Measurements from ENCODE around the gene RERE. TPM values are rescaled to one million over a fixed set of nuclear protein-coding genes. Genes with fewer than 3 reads are reported as not detected.
"Not testable (repeated sequence)": the region's sequence is repeated elsewhere in the genome, so short reads cannot be mapped to it uniquely, and the experiment has no call there.

The RERE gene
- polyA plus RNA-seq, 4 donors: 142 to 184 (median 145) TPM

DNA sequence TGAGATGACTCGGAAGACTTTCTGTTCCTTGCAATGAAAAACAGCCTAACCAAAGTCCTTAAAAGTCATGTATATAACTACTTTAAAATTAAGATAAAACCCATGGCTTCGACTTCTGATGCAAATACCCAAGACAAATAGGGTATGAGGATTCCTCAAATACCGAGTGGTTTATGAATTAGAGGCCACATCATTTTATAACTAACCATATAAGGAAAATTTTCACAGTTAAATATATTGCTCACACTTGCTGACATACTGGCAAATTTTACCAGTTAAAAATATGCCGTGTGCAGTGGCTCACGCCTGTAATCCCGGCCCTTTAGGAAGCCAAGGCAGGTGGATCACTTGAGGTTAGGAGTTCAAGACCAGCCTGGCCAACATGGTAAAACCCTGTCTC, 5.4 kb downstream of the RERE start:
- DNase-seq (ENCODE audit: low read depth in 4 of 4, low spot score in 3 of 4): no peak

DNA sequence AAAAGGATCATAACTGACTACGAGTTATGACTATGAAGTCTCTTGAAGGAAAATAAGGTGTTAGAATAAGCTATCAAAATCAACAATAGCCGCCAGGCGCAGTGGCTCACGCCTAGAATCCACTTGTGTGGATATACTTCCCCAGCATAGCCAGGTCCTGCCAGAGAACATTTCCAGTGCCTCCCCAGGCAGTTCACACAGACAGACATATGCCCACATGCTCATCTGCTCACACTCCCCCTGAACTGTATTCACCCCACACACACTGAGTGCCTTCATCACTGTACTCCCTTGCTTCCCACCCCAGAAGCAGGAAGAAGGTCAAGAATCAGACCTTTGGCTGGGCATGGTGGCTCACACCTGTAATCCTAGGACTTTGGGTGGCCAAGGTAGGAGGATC, 6.5 kb downstream of the RERE start:
- DNase-seq (ENCODE audit: low read depth in 4 of 4, low spot score in 3 of 4): no peak

DNA sequence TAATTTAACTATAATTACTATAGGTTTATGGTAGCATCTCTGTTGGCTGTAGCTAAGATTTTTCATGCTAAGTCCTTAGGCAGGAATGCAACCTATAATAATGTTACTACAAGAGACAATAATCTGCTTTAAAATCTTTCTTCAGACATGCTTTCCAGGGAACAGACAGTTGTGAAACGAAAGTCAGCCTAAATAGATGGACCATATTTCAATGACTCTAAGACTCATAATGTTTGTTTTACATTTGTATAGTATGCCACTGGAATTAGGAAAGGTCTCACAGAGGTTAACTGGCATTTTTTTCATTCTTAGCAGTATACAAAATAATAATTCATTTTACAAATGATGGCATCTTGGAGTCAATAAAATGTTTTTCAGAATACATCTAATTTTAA, 8.1 kb downstream of the RERE start:
- no peak for DNase-seq (ENCODE audit: low read depth in 4 of 4, low spot score in 3 of 4)

DNA sequence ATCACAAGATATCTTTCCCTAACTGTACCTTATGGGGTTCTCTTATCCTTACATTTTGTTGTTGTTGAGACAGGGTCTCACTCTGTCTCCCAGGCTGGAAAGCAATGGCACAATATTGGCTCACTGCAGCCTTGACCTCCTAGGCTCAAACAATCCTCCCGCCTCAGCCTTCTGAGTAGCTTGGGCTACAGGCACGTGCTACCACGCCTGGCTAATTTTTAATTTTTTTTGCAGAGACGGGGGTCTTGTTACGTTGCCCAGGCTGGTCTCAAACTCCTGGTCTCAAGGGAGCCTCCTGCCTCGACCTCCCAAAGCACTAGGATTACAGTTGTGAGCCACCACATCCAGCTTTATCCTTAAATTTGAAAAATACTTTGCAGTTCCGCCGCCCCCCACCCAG, 10.4 kb downstream of the RERE start:
- DNase-seq (ENCODE audit: low read depth in 4 of 4, low spot score in 3 of 4): no peak

DNA sequence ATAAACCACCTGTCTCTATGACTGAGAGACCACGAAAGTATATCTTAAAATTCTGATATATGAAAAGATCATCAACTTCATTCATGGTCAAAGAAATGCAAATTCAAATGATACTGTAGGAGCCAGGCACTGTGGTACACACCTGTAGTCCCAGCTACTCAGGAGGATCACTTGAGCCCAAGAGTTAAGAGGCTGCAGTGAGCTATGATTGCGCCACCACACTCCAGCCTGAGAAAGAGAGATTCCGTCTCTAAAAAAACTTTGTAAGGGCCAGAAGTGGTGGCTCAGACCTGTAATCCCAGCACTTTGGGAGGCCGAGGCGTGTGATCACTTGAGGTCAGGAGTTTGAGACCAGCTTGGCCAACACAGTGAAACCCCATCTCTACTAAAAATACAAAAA, 17.0 kb downstream of the RERE start:
- DNase-seq (ENCODE audit: low read depth in 4 of 4, low spot score in 3 of 4): no peak

DNA sequence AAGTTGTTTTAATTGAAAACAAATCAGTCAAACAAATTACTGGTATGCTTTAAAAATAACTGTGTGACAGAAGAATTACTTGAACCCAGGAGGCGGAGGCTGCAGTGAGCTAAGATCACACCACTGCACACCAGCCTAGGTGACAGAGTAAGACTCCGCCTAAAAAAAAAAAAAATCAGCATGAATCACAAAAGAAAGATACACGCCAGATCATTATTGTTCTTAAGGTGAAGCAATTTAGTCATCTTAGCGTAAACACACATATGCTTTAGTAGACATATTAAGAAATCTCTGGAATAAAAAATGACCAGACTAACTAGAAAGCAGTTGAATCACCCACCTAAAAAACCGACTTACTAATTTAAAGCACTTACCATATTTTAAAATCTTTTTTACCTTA, 20.2 kb downstream of the RERE start:
- no peak for DNase-seq (ENCODE audit: low read depth in 4 of 4, low spot score in 3 of 4)

DNA sequence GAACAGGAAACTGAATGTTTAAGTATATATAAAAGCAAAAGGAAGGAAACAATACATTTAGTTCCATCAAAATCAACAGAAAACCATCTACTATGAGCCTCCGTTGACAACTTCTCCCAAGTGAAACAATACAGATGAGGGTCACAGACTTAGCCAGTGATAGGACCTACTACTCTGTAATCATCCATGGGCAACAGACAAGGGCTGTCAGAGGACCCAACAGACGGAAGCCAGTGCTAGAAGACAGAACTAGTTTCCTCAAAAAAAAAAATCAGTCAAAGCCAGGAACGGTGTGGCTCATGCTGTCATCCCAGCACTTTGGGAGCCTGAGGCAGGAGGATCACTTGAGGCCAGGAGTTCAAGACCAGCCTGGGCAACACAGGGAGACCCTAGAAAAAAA, 20.6 kb downstream of the RERE start:
- no peak for DNase-seq (ENCODE audit: low read depth in 4 of 4, low spot score in 3 of 4)

DNA sequence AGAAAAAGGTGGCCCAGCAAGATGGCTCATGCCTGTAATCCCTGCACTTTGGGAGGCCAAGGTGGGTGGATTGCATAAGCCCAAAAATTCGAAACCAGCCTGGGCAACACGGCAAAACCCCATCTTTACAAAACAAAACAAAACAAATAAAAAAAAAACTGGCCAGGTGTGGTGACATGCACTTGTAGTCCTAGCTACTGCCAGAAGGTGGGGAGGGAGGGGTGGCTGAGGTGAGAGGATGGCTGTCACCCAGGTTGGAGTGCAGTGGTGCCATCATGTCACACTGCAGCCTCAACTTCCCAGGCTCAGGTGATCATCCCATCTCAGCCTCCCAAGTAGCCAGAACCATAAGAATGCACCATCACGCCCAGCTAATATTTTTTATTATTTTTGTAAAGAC, 22.8 kb downstream of the RERE start:
- DNase-seq (ENCODE audit: low read depth in 4 of 4, low spot score in 3 of 4): no peak

DNA sequence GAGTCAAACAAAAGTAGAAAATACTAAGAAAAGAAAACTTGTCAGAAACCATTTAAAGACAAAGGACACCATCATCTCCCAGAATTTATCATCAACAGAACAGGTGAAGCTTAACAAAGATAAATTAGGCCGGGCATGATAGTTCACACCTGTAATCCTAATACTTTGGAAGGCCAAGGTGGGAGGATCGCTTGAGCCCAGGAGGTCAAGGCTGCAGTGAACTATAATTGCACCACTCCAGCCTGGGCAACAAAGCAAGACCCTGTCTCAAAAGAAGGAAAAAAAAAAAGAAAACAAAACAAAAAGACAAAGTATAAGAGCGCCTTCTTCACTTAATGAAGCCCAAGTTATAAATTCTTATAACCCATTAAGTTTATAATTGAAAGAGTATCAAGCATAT, 25.6 kb downstream of the RERE start:
- no peak for DNase-seq (ENCODE audit: low read depth in 4 of 4, low spot score in 3 of 4)

DNA sequence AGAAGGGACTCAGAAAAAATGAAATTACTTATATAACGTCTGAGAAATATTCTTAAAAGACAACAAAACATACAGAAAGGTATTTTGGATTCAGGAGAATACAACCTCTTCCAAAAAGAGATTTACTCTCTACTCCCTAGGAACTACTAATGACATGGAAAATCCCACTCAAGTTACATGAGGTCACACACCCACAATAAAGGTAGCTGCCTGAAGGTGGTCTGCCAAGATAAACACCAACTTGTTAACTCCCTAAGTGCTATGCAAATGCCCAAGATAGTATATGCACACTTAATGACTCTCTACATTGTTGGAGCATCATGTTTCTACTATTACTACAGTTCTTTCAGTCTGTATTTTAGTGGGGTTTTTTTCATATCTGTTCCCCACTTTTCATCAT, 26.5 kb downstream of the RERE start:
- no peak for DNase-seq (ENCODE audit: low read depth in 4 of 4, low spot score in 3 of 4)

DNA sequence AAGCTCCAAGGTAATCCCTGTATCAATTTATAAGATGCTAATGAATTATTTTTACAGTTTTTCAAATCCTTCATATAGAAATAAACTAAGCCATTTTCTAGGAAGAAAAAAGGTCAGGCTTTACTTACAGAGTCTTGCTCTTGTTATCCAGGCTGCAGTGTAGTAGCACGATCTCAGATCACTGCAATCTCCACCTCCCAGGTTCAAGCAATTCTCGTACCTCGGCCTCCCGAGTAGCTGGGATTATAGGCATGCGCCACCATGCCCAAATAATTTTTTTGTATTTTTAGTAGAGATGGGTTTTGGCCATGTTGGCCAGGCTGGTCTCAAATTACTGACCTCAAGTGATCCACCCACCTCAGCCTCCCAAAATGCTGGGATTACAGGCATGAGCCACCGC, 27.0 kb downstream of the RERE start:
- no peak for DNase-seq (ENCODE audit: low read depth in 4 of 4, low spot score in 3 of 4)

DNA sequence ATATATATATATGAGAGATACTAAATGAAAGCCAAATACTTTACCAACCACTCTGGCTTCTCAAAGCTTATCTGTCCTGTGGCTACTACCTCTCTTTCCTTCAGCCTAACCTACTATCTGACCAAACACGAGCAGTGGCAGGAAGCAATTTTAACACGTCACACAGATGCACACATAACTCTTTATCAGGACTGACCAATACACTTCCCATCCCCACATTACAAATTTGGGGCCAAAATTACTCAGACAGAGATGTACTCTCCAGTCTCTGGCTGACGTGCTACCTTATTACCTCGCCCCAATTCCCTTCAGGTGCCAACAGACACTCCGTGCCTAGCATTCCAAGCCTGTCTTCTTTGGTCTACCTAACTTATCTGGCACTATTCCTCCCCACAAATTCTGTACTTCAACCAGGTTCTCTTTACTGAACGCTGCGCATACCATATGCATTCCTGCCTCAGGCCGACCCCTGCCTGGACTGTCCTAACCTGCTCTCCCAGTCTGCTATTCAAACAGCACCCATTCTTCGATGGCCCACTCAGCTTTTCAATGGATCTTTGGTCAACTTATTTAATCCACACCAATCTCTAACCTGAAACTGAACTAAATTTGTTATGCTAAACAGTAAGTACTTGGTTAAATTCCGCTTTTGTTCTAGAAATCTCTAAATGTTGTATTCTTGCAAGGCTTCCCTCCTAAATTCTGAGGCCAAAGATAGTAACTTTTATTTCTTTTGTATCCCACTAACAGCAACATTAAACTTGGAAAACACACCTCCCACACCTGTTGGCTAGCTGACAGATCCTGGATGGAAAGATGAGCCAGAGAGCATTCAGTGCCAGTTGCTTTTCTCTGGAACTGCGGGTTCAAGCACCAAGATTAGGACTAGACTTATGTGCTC, 27.9 kb downstream of the RERE start:
- no peak for DNase-seq (ENCODE audit: low read depth in 4 of 4, low spot score in 3 of 4)

DNA sequence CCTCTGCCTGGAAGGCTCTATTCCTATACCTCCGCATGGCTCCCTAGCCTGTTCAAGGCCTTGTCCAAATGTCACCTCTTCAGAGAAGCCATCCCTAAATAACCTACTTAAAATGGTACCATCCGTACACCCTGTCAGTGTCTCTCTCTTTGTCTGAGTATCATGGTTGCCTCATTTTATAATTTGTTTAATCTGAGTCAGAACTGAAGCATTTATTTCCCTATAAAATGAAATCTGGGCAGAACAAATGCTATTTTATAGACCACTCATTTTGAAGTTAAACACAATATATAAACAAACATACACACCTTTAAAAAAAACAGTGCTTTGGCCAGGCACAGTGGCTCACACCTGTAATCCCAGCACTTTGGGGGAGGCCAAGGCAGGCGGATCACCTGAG, 30.2 kb downstream of the RERE start:
- no peak for DNase-seq (ENCODE audit: low read depth in 4 of 4, low spot score in 3 of 4)

DNA sequence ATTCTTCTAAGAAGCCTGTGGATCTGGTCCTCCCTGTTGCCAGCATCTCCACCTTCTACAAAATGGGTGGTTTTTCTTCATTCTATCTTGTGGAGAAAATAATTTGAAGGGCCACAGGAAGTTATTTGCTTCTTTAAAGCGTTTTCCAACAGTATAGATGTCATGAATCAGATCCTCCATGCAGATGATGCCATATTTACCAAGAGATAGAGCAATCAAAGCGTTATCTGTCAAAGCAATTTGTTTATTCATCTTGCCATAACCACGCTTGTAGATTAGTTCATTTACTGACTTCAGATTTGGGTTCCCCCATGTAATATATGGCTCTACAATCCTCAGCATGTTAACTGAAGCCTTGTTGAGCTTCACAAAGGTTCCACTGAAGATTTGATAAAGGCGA, 31.2 kb downstream of the RERE start:
- DNase-seq (ENCODE audit: low read depth in 4 of 4, low spot score in 3 of 4): not testable (repeated sequence)

DNA sequence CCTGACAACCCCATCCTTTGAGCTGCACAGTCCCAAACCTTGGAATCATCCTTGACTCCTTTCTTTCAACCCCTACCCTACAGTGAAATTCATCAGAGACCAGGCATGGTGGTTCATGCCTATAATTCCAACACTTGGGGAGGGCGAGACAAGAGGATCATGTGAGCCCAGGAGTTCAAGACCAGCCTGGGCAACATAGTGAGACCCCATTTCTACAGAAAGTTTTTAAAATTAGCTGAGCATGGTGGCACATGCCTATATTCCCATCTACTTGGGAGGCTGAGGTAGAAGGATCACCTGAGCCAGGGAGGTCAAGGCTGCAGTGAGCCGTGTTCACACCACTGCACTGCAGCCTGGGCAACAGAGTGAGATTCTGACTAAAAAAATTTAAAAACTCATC, 34.5 kb downstream of the RERE start:
- DNase-seq (ENCODE audit: low read depth in 4 of 4, low spot score in 3 of 4): no peak

DNA sequence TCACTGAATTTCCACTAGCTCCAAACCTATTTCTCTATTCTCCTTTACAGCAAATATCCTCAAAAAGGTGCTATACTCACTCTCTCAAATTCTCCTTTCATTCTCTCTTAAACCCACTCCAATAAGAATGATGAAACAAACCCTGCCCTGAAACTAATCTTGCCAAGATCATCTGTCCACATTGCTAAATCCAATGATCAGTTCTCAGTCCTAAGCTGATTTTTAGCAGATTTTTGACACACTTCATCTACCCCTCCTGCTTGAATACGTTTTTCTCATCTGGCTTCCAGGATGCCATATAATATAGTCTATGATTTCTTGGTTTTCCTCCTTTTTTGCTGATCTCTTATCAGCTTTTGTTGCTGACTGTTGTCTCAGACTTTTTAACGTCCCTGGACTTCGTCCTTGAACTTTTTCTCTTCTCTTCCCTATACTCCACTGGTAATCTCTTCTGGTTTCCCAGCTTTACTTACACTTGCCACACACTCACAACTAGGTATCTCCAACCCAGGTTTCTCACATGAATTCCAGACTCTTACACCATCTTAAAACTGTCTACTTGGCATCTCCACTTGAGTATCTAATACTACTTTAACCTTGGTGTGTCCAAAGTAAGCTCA, 35.3 kb downstream of the RERE start:
- no peak for DNase-seq (ENCODE audit: low read depth in 4 of 4, low spot score in 3 of 4)

DNA sequence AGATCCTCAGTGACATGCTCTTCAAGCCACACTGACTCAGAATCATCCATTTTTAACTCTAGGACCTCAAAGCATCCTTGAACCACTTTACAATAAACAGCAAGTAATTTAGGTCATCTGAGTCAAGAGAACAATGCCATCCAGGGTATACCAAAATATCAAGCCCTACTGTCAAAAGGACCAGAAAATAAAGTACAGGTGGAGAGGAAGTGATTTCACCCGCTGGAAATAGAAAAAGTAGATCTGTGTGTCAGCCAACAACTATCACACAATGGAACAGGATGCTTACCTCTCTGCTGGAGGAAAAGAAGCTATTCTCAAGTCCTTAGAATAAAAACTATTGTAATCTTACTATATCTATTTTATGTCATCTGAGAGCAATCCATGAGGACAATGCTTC, 37.0 kb downstream of the RERE start:
- DNase-seq (ENCODE audit: low read depth in 4 of 4, low spot score in 3 of 4): no peak

DNA sequence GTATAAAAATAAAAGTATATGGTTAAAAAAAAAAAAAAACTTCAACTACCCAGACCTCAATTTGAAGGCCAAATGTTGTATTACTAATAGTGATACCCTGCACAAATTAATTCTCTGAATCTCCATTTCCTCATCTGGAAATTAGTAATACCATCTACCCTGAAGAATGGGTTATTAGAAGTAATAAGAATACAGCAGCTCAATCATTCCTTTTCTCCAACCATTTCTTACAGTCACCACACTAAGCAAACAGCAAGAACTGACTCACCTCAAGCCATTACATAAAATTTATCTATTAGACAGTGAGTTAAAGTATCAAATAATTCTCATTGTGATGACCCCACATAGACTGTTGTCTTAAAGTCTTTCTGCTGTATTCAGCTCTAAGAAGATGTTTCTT, 39.6 kb downstream of the RERE start:
- no peak for DNase-seq (ENCODE audit: low read depth in 4 of 4, low spot score in 3 of 4)

DNA sequence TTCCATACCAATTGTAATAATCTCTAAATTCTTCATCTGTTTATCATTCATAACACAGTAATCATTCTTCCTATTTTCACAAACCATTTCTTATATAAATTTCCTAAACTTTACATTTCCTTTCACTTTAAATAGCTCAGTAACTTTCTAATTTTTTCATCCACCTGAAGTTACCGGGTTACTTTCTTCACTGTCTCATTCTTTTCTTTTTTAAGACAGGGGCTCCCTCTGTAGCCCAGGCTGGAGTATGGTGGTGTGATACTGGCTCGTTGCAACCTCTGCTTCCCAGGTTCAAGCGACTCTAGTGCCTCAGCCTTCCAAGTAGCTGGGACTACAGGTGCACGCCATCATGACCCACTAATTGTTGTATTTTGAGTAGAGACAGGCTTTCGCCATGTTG, 41.3 kb downstream of the RERE start:
- DNase-seq (ENCODE audit: low read depth in 4 of 4, low spot score in 3 of 4): no peak

DNA sequence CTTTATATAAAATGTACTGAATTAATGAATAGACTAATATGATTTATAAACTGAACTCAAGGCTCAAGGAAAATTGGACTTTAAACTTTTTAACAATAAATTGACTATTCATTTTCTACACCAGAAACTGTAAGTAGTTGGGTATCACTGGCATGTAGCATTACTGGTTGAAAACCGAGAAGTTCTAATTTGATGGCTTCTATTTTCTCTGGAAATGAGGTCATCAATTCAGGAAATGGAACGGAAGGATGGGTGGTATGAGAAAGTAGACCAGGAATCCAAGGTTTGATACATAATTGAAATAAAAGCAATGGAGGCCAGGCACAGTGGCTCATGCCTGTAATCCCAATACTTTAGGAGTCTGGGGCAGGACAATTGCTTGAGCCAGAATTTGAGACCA, 50.4 kb downstream of the RERE start:
- DNase-seq (ENCODE audit: low read depth in 4 of 4, low spot score in 3 of 4): no peak

DNA sequence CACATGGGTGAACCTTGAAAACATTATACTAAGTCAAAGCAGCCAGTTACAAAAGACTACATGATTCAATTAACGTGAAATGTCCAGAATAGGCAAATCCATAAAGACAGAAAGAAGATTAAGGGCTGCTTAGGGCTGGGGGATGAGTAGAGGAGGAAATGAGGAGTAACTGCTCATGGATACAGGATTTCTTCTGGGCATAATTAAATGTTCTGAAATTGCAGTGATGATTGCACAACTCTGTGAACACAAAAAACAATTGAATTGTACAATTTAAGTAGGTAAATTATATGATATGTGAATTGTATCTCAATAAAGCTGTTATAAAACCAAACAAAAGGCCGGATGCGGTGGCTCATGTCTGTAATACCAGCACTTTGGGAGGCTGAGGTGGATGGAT, 52.2 kb downstream of the RERE start:
- no peak for DNase-seq (ENCODE audit: low read depth in 4 of 4, low spot score in 3 of 4)

DNA sequence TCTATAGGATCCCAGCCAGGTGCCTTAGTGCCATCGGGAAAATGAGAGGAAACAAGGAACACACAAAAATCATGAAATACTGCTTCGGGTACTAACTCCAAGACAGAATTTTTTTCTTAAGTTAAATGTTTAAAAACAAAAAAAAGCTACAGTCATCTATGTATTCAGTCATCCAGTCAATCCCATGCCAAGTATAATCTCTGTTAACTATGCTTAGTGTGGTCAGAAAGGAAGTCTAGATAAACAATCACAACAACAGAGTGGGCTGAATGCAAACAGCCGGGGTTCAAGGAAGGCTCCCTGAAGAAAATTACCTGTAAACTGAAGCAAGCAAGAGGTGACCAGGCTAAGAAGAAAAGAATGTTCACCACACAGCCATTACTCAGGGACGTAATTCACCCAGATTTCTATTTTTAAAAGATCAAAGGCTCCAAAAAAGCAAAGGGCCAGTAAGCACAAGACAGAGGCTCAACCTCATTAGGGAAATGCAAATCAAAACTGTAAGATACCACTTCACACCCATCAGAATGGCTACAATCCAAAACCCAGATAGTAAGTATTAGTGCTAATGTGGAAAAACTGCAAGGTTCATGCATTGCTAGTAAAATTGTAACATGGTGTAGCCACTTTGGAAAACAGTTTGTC, 53.0 kb downstream of the RERE start:
- no peak for DNase-seq (ENCODE audit: low read depth in 4 of 4, low spot score in 3 of 4)
